ENCODE measurements around the gene GABRR2. TPM values are rescaled to one million over a fixed set of nuclear protein-coding genes. Genes with fewer than 3 reads are reported as not detected.
A peak's percentile ranks its signal among the peaks of the same experiment; 100 is the strongest.

GABRR2 gene
- 0.32 and 0.78 TPM in 2 replicates for total RNA-seq (2022)
- Bru-seq, nascent RNA = percentile 28 among the genes with signal in this experiment
- BruChase-seq, experiment 1, labeled RNA remaining after a 6-hour chase = percentile 46 among the genes with signal in this experiment
- BruChase-seq, experiment 2, labeled RNA remaining after a 2-hour chase = percentile 38 among the genes with signal in this experiment
- long read RNA-seq = 0 reads

GRCh38 chr6:89315249-89315885 lies at the start of gene GABRR2:
GABRR2 (minus strand) TSS chr6:89315299; CDS start chr6:89315165, 134 bp downstream.
- H3K36me3 Mint-ChIP-seq (ENCODE audit: insufficient read depth, unreplicated experiment) = no peaks in the 10 kb centered on the region

DNA sequence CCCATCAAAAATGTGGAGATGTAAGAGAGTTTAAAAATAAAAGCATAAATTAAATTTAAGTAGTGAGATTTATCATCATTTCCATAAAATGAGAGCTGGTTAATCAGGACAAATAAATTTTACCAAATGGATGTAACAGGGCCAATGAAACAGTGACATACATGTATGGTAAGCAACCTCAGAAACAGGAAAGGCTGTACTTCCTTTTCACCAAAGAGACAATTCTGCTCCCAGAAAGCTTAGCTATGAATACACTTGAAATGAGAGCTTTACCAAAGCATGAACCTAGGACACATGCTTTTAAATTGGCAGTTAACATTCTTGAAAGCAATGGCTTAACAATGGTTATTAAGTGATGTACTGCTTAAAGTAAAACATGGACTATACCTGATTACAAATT lies 49.5 kb upstream of the GABRR2 start:
- no peak for DNase-seq
- intact Hi-C loops (cut with micrococcal nuclease; ENCODE audit: unreplicated experiment) = no loop called here
- CTCF ChIA-PET = no interaction called here
- BruUV-seq (replicated peaks) = no TSS peak
- Mint-ChIP-seq H3K27me3 (ENCODE audit: unreplicated experiment) (no peaks in the 10 kb centered on the region), H3K27ac (ENCODE audit: unreplicated experiment) (no peak overlapping the region), H3K4me1 (ENCODE audit: low read depth, unreplicated experiment) (no peaks in the 10 kb centered on the region), H3K36me3 (ENCODE audit: insufficient read depth, unreplicated experiment) (no peaks in the 10 kb centered on the region), H3K9me3 (ENCODE audit: low read depth, unreplicated experiment) (no peaks in the 10 kb centered on the region), H3K4me3 (ENCODE audit: low read depth, unreplicated experiment) (no peak overlapping the region)
- TF ChIP-seq CTCF (IDR thresholded peaks at IDR 0.05; ENCODE audit: unreplicated experiment) = no peak

More at GRCh38 chr6:89315249-89315885, at the start of gene GABRR2:
- intact Hi-C loops (cut with micrococcal nuclease; ENCODE audit: unreplicated experiment) = no loop called here
- peaks cover 21% of the 10 kb centered on the region for H3K4me1 Mint-ChIP-seq (ENCODE audit: low read depth, unreplicated experiment)
- no peaks in the 10 kb centered on the region for H3K27me3 Mint-ChIP-seq (ENCODE audit: unreplicated experiment)
- TF ChIP-seq CTCF (IDR thresholded peaks at IDR 0.05; ENCODE audit: unreplicated experiment) = no peak
- no TSS peak for BruUV-seq (replicated peaks)
- CTCF ChIA-PET = interaction anchor here (0.6 kb wide), 1 partner anchor 408 kb away, joined by 6 read pairs; no protein-coding TSS in a partner anchor
- no peak within 1 kb of the TSS for H3K4me3 Mint-ChIP-seq (ENCODE audit: low read depth, unreplicated experiment)
- DNase-seq = no peak
- H3K27ac Mint-ChIP-seq (ENCODE audit: unreplicated experiment) = no peak within 1 kb of the TSS
- peaks cover 6% of the 10 kb centered on the region for H3K9me3 Mint-ChIP-seq (ENCODE audit: low read depth, unreplicated experiment)

- no peaks in the 10 kb centered on the region for H3K9me3 Mint-ChIP-seq (ENCODE audit: low read depth, unreplicated experiment)
- intact Hi-C loops (cut with micrococcal nuclease; ENCODE audit: unreplicated experiment) = no loop called here
- no peaks in the 10 kb centered on the region for H3K4me1 Mint-ChIP-seq (ENCODE audit: low read depth, unreplicated experiment)
- H3K27me3 Mint-ChIP-seq (ENCODE audit: unreplicated experiment) = no peaks in the 10 kb centered on the region
- no peaks in the 10 kb centered on the region for H3K36me3 Mint-ChIP-seq (ENCODE audit: insufficient read depth, unreplicated experiment)
- H3K27ac Mint-ChIP-seq (ENCODE audit: unreplicated experiment) = no peak overlapping the region
- no peak overlapping the region for H3K4me3 Mint-ChIP-seq (ENCODE audit: low read depth, unreplicated experiment)
- DNase-seq = no peak
- CTCF ChIA-PET = no interaction called here
- no peak for TF ChIP-seq CTCF (IDR thresholded peaks at IDR 0.05; ENCODE audit: unreplicated experiment)
- BruUV-seq (replicated peaks) = no TSS peak
Measured at GRCh38 chr6:89361171-89361570, 46.1 kb upstream of the GABRR2 start.

- DNase-seq = no peak
- Mint-ChIP-seq H3K9me3 (ENCODE audit: low read depth, unreplicated experiment) (no peaks in the 10 kb centered on the region), H3K36me3 (ENCODE audit: insufficient read depth, unreplicated experiment) (no peaks in the 10 kb centered on the region), H3K4me1 (ENCODE audit: low read depth, unreplicated experiment) (no peaks in the 10 kb centered on the region), H3K27ac (ENCODE audit: unreplicated experiment) (no peak overlapping the region), H3K27me3 (ENCODE audit: unreplicated experiment) (no peaks in the 10 kb centered on the region), H3K4me3 (ENCODE audit: low read depth, unreplicated experiment) (no peak overlapping the region)
- intact Hi-C loops (cut with micrococcal nuclease; ENCODE audit: unreplicated experiment) = no loop called here
- no TSS peak for BruUV-seq (replicated peaks)
- CTCF ChIA-PET = interaction anchor here (0.5 kb wide), 1 partner anchor 10 kb away, joined by 3 read pairs; no protein-coding TSS in a partner anchor
- no peak for TF ChIP-seq CTCF (IDR thresholded peaks at IDR 0.05; ENCODE audit: unreplicated experiment)
Measured at GRCh38 chr6:89360415-89360999, 45.4 kb upstream of the GABRR2 start.

Data from Calu3 (cell line).